Keratinocyte (primary cell): ENCODE data around the gene LZTS2. TPM values are rescaled to one million over a fixed set of nuclear protein-coding genes. Genes with fewer than 3 reads are reported as not detected.

Experiments used
- DNase-seq: peaks from one replicate; pipeline ENCODE4 v3.0.0-alpha.2; 2011; ENCODE audit warnings: low read depth, missing footprints, low spot score
- FAIRE-seq: peaks from 2 replicates; lab custom pipeline; 2011; peaks lifted over from hg19 to GRCh38; lab: Jason Lieb, UNC
- H2AFZ ChIP-seq: 2 replicates; pipeline ENCODE4 v1.6.0; 2012; ENCODE audit warnings: low read length, control low read depth, inconsistent platforms; ENCODE audit not compliant: control insufficient read depth
- H3K27ac ChIP-seq: 2 replicates; pipeline ENCODE4 v1.5.1; 2011; ENCODE audit warnings: low read length; ENCODE audit not compliant: control insufficient read depth, insufficient read depth
- H3K27me3 ChIP-seq: 3 replicates; pipeline ENCODE4 v1.6.0; 2011; ENCODE audit warnings: low read length; ENCODE audit not compliant: control insufficient read depth, insufficient read depth; ENCODE audit errors: extremely low read depth
- H3K36me3 ChIP-seq, 2 experiments: 2 replicates in 1 of 2; 3 replicates in 1 of 2; pipeline ENCODE4 v1.5.1; 2011; ENCODE audit warnings: low read length in 2 of 2, mild to moderate bottlenecking in 1 of 2; ENCODE audit not compliant: control insufficient read depth in 2 of 2, insufficient read depth in 2 of 2; ENCODE audit errors: extremely low read depth in 1 of 2
- H3K4me1 ChIP-seq: 3 replicates; pipeline ENCODE4 v1.5.1; 2011; ENCODE audit warnings: low read length; ENCODE audit not compliant: control insufficient read depth, insufficient read depth; ENCODE audit errors: extremely low read depth
- H3K4me2 ChIP-seq: 3 replicates; pipeline ENCODE4 v1.6.0; 2011; ENCODE audit warnings: low read depth, low read length; ENCODE audit not compliant: control insufficient read depth, insufficient read depth; ENCODE audit errors: extremely low read depth
- H3K4me3 ChIP-seq, 3 experiments: fragments of 200-600 bp in 1 of 3; sonication (generic) in 1 of 3; 2 replicates in 2 of 3; 3 replicates in 1 of 3; pipeline ENCODE4 v1.5.1; 2011 to 2016; ENCODE audit warnings: low read length in 3 of 3, mild to moderate bottlenecking in 3 of 3, control low read depth in 2 of 3, inconsistent platforms in 1 of 3, low read depth in 1 of 3, mixed read lengths in 1 of 3, mixed run types in 1 of 3, moderate library complexity in 1 of 3; ENCODE audit not compliant: control insufficient read depth in 2 of 3, insufficient read depth in 2 of 3; ENCODE audit errors: extremely low read depth in 1 of 3
- H3K79me2 ChIP-seq: 2 replicates; pipeline ENCODE4 v1.6.0; 2012; ENCODE audit warnings: low read length; ENCODE audit not compliant: control insufficient read depth, insufficient read depth
- H3K9ac ChIP-seq: 3 replicates; pipeline ENCODE4 v1.6.0; 2011; ENCODE audit warnings: low read length; ENCODE audit not compliant: control insufficient read depth, insufficient read depth; ENCODE audit errors: extremely low read depth
- H3K9me1 ChIP-seq: 3 replicates; pipeline ENCODE4 v1.6.0; 2011; ENCODE audit warnings: low read length; ENCODE audit not compliant: control insufficient read depth, insufficient read depth; ENCODE audit errors: extremely low read depth
- H3K9me3 ChIP-seq: 2 replicates; pipeline ENCODE4 v1.5.1; 2012; ENCODE audit warnings: low read depth, low read length; ENCODE audit not compliant: control insufficient read depth
- H4K20me1 ChIP-seq: 3 replicates; pipeline ENCODE4 v1.6.0; 2011; ENCODE audit warnings: low read length; ENCODE audit not compliant: control insufficient read depth, insufficient read depth; ENCODE audit errors: extremely low read depth
- CTCF ChIP-seq, 3 experiments: IDR thresholded peaks in 1 of 3; conservative IDR thresholded peaks in 1 of 3; optimal IDR thresholded peaks in 1 of 3; 2 replicates in 2 of 3; 3 replicates in 1 of 3; pipeline versions ENCODE3 to v1.5.1; 2011; ENCODE audit warnings: low read length in 3 of 3, mild to moderate bottlenecking in 3 of 3, moderate library complexity in 2 of 3, control low read depth in 1 of 3, inconsistent platforms in 1 of 3; ENCODE audit not compliant: insufficient read depth in 2 of 3; ENCODE audit errors: extremely low read depth in 1 of 3
- EZH2 ChIP-seq: IDR thresholded peaks from one replicate; pipeline ENCODE4 v1.6.1; 2012; ENCODE audit warnings: inconsistent platforms, mild to moderate bottlenecking, low read length, moderate library complexity
- dilution Hi-C: fragments of 300-500 bp; cut with MboI; formaldehyde crosslinking; loops from one replicate; pipeline ENCODE4 v1.7.0; 2020; ENCODE audit warnings: low sequenced_read_pairs; ENCODE audit not compliant: extremely low pct_ligation_motif_present
- polyA plus RNA-seq, 5 experiments: library from polyadenylated mRNA; depleted of rRNA in 3 of 5; stranded (reverse) in 3 of 5; stranded (forward) in 1 of 5; unstranded in 1 of 5; fragments of >200 nt; gene quantifications; 1 replicate in 1 of 5; 2 replicates in 3 of 5; 3 replicates in 1 of 5; pipeline versions ENCODE4 v1.2.1 to v1.2.3, GENCODE V29; 2011 to 2012; ENCODE audit warnings: missing spikeins in 2 of 5, low read depth in 1 of 5, low replicate concordance in 1 of 5

The LZTS2 gene
- polyA plus RNA-seq, 1 donor (not counting 4 experiments of a cell fraction or from before 2014, with no cell fraction given), result 18.6 TPM

DNA sequence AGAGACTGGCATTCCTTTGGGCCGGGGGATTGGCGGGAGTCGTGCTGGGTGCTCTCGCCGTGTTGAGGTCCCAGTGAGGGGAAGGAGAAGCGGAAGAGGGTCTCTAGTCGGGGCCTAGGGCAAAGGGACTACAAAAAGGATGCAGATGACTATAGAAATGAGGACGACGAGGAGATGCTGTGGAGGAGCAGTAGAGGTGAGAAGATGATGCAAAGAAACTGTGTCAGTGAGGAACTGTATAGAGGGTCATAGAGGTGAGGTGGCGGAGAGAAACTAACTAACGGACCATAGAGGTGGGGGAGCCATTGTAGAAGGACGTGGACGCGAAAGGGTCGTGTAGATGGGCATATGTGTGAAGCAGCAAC, 11.9 kb upstream of the LZTS2 start:
- H3K27me3 ChIP-seq, result no peaks in the 10 kb centered on the region
- peak overlapping the region; percentile 85 to 98 (median 87) for H3K4me3 ChIP-seq
- DNase-seq (no peak), FAIRE-seq (peak; percentile 60)
- H3K36me3 ChIP-seq, result peaks cover 25 to 39% of the 10 kb centered on the region in 2 experiments
- H3K27ac ChIP-seq, result peak overlapping the region; percentile 63
- no peak for TF ChIP-seq EZH2
- no peak for TF ChIP-seq CTCF (optimal IDR thresholded peaks at IDR 0.05 in 1 of 3, IDR thresholded peaks at IDR 0.05 in 1 of 3, conservative IDR thresholded peaks at IDR 0.05 in 1 of 3; ENCODE audit: extremely low read depth in 1 of 3, insufficient read depth in 2 of 3, low read length in 3 of 3)
- no peaks in the 10 kb centered on the region for H3K9me3 ChIP-seq
- H4K20me1 ChIP-seq, result no peaks in the 10 kb centered on the region
- peaks cover 56% of the 10 kb centered on the region for H3K79me2 ChIP-seq
- peak overlapping the region; percentile 99 for H2AFZ ChIP-seq
- peak overlapping the region; percentile 85 for H3K9ac ChIP-seq
- H3K4me2 ChIP-seq, result peak overlapping the region; percentile 97
- dilution Hi-C loops, result no loop called here
- peaks cover 4% of the 10 kb centered on the region for H3K9me1 ChIP-seq
- H3K4me1 ChIP-seq, result peaks cover 17% of the 10 kb centered on the region

- dilution Hi-C loops, result no loop called here
- FAIRE-seq, result no peak
- Histone ChIP-seq H3K9me1 (peaks cover 4% of the 10 kb centered on the region), H3K4me3 (peak overlapping the region; percentile 85 to 98 (median 87)), H3K79me2 (peaks cover 56% of the 10 kb centered on the region), H3K36me3 (peaks cover 28 to 34% of the 10 kb centered on the region in 2 experiments), H3K9ac (peak overlapping the region; percentile 85), H3K27me3 (no peaks in the 10 kb centered on the region), H3K4me1 (peaks cover 17% of the 10 kb centered on the region), H3K4me2 (peak overlapping the region; percentile 97), H4K20me1 (no peaks in the 10 kb centered on the region), H3K9me3 (no peaks in the 10 kb centered on the region), H3K27ac (peak overlapping the region; percentile 63), H2AFZ (no peak overlapping the region)
- TF ChIP-seq CTCF (optimal IDR thresholded peaks at IDR 0.05 in 1 of 3, IDR thresholded peaks at IDR 0.05 in 1 of 3, conservative IDR thresholded peaks at IDR 0.05 in 1 of 3; ENCODE audit: extremely low read depth in 1 of 3, insufficient read depth in 2 of 3, low read length in 3 of 3), result no peak
- no peak for TF ChIP-seq EZH2
- DNase-seq, result no peak
Observed at GRCh38 chr10:100988166-100988565, 11.4 kb upstream of the LZTS2 start.
